ENCODE results near the gene ANKLE2.
"Not testable (repeated sequence)": the region's sequence is repeated elsewhere in the genome, so short reads cannot be mapped to it uniquely, and the experiment has no call there.

The ANKLE2 gene

GRCh38 chr12:132788375-132789098 lies 26.9 kb upstream of the ANKLE2 start:
- no peak overlapping the region for H3K9ac ChIP-seq (ENCODE audit: low read depth, low read length)
- peaks cover 5% of the 10 kb centered on the region for H3K36me3 ChIP-seq (ENCODE audit: insufficient read depth, low read length)
- H3K9me3 ChIP-seq (ENCODE audit: control insufficient read depth, insufficient read depth, low read length), result no peaks in the 10 kb centered on the region
- H3K4me1 ChIP-seq (ENCODE audit: insufficient read depth, low read length), result no peaks in the 10 kb centered on the region

- Histone ChIP-seq H3K36me3 (ENCODE audit: insufficient read depth, low read length) (peaks cover 5% of the 10 kb centered on the region), H3K9ac (ENCODE audit: low read depth, low read length) (no peak overlapping the region), H3K9me3 (ENCODE audit: control insufficient read depth, insufficient read depth, low read length) (no peaks in the 10 kb centered on the region), H3K4me1 (ENCODE audit: insufficient read depth, low read length) (no peaks in the 10 kb centered on the region)
These were observed 26.2 kb upstream of the ANKLE2 start for GRCh38 chr12:132787877-132788276.

GRCh38 chr12:132786192-132786591 lies 24.6 kb upstream of the ANKLE2 start:
- H3K36me3 ChIP-seq (ENCODE audit: insufficient read depth, low read length), result peaks cover 7% of the 10 kb centered on the region
- H3K4me1 ChIP-seq (ENCODE audit: insufficient read depth, low read length), result no peaks in the 10 kb centered on the region
- no peaks in the 10 kb centered on the region for H3K9me3 ChIP-seq (ENCODE audit: control insufficient read depth, insufficient read depth, low read length)
- H3K9ac ChIP-seq (ENCODE audit: low read depth, low read length), result no peak overlapping the region

DNA sequence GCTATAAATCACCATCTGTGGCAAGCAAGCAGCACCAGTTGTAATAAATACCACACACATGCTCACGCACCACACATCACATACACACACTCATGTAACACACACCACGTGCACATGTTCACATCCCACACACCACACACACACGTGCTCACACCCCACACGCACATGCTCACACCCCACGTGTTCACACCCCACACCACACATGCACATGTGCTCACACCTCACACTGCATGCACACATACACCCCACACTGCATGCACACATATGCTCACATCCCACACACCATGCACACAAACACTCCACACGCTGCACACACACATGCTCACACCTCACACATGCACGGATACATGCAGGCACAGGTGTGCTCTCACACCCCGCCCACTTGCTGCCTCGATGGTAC lies 22.9 kb upstream of the ANKLE2 start:
- Histone ChIP-seq H3K4me1 (ENCODE audit: insufficient read depth, low read length) (no peaks in the 10 kb centered on the region), H3K9me3 (ENCODE audit: control insufficient read depth, insufficient read depth, low read length) (no peaks in the 10 kb centered on the region), H3K9ac (ENCODE audit: low read depth, low read length) (no peak overlapping the region), H3K36me3 (ENCODE audit: insufficient read depth, low read length) (peaks cover 7% of the 10 kb centered on the region)

DNA sequence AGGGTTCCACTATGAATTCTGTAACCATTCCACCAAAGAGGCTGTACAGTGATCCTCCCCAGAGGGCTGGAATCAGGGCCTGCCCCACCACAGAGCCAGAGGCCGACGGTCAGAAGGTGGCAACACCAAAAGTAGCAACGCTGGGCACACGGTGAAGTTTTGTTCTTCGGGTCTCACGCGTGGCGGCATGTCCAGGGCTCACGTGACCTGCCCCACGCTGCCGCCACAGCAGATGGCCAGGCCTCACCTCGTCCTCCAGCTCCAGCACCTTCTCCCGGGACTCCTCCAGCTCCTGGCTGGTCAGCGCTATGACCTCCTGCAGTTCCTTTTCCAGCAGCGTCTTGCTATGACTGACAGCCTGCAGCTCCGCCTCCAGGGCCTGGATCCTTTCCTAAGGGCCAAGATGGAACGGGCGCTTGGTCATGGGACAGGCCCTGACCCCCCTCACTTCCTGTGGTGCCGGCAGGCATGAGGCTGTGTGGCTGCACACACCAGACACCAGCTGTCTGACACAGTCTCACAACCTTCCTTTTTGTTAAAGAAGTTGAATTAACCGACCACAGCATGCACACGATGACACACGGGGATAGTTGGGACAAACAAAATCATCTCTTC lies 22.4 kb upstream of the ANKLE2 start:
- Histone ChIP-seq H3K36me3 (ENCODE audit: insufficient read depth, low read length) (peaks cover 9% of the 10 kb centered on the region), H3K4me1 (ENCODE audit: insufficient read depth, low read length) (no peaks in the 10 kb centered on the region), H3K9me3 (ENCODE audit: control insufficient read depth, insufficient read depth, low read length) (no peaks in the 10 kb centered on the region), H3K9ac (ENCODE audit: low read depth, low read length) (no peak overlapping the region)

DNA sequence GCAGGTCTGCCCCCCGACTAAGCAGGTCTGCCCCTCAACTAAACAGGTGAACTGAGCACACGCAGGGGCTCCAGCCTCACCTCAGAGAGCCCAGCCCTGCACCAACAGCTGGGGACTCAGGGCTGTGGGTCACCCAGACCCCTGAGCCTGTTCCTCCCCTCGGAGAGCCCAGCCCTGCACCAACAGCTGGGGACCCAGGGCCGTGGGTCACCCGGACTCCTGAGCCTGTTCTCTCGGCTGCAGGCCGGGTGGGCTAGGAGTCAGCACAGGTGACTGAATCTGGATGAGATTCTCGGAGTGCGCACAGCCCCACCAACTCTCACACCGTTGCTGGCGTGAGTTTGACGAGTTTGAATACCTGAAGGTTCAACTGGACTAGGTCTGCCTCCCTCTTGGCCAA lies 20.3 kb upstream of the ANKLE2 start:
- H3K4me1 ChIP-seq (ENCODE audit: insufficient read depth, low read length), result no peaks in the 10 kb centered on the region
- peaks cover 12% of the 10 kb centered on the region for H3K36me3 ChIP-seq (ENCODE audit: insufficient read depth, low read length)

GRCh38 chr12:132779781-132780353 lies 18.2 kb upstream of the ANKLE2 start:
- Histone ChIP-seq H3K9ac (ENCODE audit: low read depth, low read length) (no peak overlapping the region), H3K9me3 (ENCODE audit: control insufficient read depth, insufficient read depth, low read length) (no peaks in the 10 kb centered on the region), H3K36me3 (ENCODE audit: insufficient read depth, low read length) (peaks cover 20% of the 10 kb centered on the region), H3K4me1 (ENCODE audit: insufficient read depth, low read length) (no peaks in the 10 kb centered on the region)

More for the DNA sequence above, 20.3 kb upstream of the ANKLE2 start:
- no peak overlapping the region for H3K9ac ChIP-seq (ENCODE audit: low read depth, low read length)
- no peaks in the 10 kb centered on the region for H3K9me3 ChIP-seq (ENCODE audit: control insufficient read depth, insufficient read depth, low read length)

- Histone ChIP-seq H3K36me3 (ENCODE audit: insufficient read depth, low read length) (peaks cover 24% of the 10 kb centered on the region), H3K9ac (ENCODE audit: low read depth, low read length) (no peak overlapping the region), H3K9me3 (ENCODE audit: control insufficient read depth, insufficient read depth, low read length) (no peaks in the 10 kb centered on the region), H3K4me1 (ENCODE audit: insufficient read depth, low read length) (no peaks in the 10 kb centered on the region)
These were observed 16.0 kb upstream of the ANKLE2 start for GRCh38 chr12:132777614-132778013.

DNA sequence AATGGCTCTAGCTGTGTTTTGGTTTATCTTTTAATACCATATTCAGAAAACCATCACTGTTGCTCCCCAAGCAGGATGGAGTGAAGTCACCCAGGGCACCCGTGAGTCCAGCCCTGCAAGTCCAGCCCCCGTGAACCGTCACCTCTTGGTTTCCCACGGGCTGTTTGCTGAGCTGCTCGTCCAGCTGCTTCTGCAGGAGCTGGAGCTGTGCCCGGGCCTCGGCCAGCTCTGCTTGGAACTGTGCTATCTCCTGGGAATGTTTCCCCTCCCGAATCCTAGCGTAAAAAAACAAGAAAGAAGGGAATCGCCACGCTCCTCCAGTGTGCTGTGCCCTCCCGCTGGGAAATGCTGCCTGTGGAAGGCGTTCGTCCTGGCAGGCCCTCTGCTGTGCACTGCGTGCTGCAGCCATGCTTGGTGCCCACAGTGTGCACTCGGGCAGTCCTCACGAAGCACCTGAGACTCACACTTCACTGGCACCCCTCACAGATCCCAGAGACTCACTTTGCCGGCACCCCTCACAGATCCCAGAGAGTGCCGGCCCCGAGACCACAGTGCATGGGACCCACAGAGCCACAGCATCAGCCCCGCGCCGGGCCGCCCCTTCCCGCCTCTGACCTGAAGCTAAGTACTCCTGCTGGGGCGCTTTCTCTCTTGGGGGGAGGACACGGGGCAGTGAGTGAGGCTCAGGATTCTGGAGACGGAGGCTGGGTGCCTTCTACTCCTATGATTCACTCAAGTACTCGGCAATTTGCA lies 15.4 kb upstream of the ANKLE2 start:
- Histone ChIP-seq H3K4me1 (ENCODE audit: insufficient read depth, low read length) (no peaks in the 10 kb centered on the region), H3K9me3 (ENCODE audit: control insufficient read depth, insufficient read depth, low read length) (no peaks in the 10 kb centered on the region), H3K9ac (ENCODE audit: low read depth, low read length) (no peak overlapping the region), H3K36me3 (ENCODE audit: insufficient read depth, low read length) (peaks cover 24% of the 10 kb centered on the region)

DNA sequence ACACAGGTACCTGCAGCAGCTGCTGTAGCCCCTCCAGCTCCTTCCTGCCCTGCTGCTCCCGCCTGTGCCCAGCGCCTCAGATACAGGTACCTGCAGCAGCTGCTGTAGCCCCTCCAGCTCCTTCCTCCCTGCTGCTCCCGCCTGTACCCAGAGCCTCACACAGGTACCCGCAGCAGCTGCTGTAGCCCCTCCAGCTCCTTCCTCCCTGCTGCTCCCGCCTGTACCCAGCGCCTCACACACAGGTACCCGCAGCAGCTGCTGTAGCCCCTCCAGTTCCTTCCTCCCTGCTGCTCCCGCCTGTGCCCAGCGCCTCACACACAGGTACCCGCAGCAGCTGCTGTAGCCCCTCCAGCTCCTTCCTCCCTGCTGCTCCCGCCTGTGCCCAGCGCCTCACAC lies 14.6 kb upstream of the ANKLE2 start:
- peaks cover 22% of the 10 kb centered on the region for H3K36me3 ChIP-seq (ENCODE audit: insufficient read depth, low read length)
- not testable (repeated sequence) for H3K9me3 ChIP-seq (ENCODE audit: control insufficient read depth, insufficient read depth, low read length); H3K4me1 ChIP-seq (ENCODE audit: insufficient read depth, low read length); H3K9ac ChIP-seq (ENCODE audit: low read depth, low read length)

- peaks cover 22% of the 10 kb centered on the region for H3K36me3 ChIP-seq (ENCODE audit: insufficient read depth, low read length)
- H3K9ac ChIP-seq (ENCODE audit: low read depth, low read length), result no peak overlapping the region
These were observed 14.0 kb upstream of the ANKLE2 start for GRCh38 chr12:132775502-132776229.

DNA sequence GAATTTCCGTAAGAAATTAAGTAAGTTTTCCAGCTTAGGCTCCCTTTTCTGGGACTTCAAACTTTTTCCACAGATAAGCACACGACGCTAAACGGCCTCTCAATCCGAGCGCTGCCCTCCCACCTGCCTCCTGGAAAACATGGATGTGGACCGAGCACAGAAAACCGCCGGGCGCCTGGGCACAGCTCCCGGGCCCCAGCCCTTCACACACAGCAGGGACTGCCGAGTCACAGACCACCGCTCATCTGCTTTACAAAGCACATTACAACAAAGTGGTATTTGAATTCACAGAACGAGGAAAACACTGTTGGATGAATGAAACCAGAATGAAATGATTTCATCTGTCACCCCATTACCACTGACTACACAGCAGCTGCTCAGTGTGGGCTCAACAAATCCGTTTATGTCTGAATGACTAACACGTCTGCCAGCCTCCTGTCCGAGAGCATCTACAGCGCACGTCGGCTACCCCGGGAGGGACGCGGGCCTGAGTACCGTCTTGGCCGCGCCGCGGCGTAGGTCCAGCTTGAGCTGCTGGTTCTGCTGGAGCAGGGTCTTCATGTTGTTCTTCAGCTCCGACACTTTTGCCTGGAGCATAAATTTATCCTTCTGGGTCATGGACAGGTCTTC lies 13.1 kb upstream of the ANKLE2 start:
- Histone ChIP-seq H3K4me1 (ENCODE audit: insufficient read depth, low read length) (no peaks in the 10 kb centered on the region), H3K36me3 (ENCODE audit: insufficient read depth, low read length) (peaks cover 22% of the 10 kb centered on the region), H3K9ac (ENCODE audit: low read depth, low read length) (no peak overlapping the region), H3K9me3 (ENCODE audit: control insufficient read depth, insufficient read depth, low read length) (no peaks in the 10 kb centered on the region)

More at GRCh38 chr12:132775502-132776229, 14.0 kb upstream of the ANKLE2 start:
- Histone ChIP-seq H3K9me3 (ENCODE audit: control insufficient read depth, insufficient read depth, low read length) (no peaks in the 10 kb centered on the region), H3K4me1 (ENCODE audit: insufficient read depth, low read length) (no peaks in the 10 kb centered on the region)

GRCh38 chr12:132774159-132774558 lies 12.5 kb upstream of the ANKLE2 start:
- H3K4me1 ChIP-seq (ENCODE audit: insufficient read depth, low read length), result no peaks in the 10 kb centered on the region
- no peaks in the 10 kb centered on the region for H3K9me3 ChIP-seq (ENCODE audit: control insufficient read depth, insufficient read depth, low read length)
- peaks cover 20% of the 10 kb centered on the region for H3K36me3 ChIP-seq (ENCODE audit: insufficient read depth, low read length)
- H3K9ac ChIP-seq (ENCODE audit: low read depth, low read length), result no peak overlapping the region

Data from ES-I3 (cell line).